HCT116 (cell line): ENCODE measurements around the gene OTP. TPM values are rescaled to one million over a fixed set of nuclear protein-coding genes. Genes with fewer than 3 reads are reported as not detected.

Source experiments
- ATAC-seq: fragments of 200-7000 bp; cut with Tn5 transposase; 2 replicates; pipeline ENCODE4 v1.9.1; 2020; ENCODE audit warnings: mild to moderate bottlenecking, moderate library complexity
- BruUV-seq: library from RNA; stranded (reverse); fragments of 400-500 nt; replicated peaks from 2 replicates; lab custom pipeline; 2021; lab: Mats Ljungman, UMichigan
- CTCF ChIA-PET: fragments of 300-600 bp; sonication (Branson Sonifier 250); formaldehyde crosslinking; loops from one replicate; lab custom pipeline; 2021; ENCODE audit warnings: antibody characterized with exemption; lab: Charles Lee
- POLR2A ChIA-PET: fragments of 300-600, 350-600 bp; sonication (Branson Sonifier 250); formaldehyde crosslinking; loops from one replicate; lab custom pipeline; 2021; ENCODE audit warnings: antibody characterized with exemption; lab: Charles Lee
- RAD21 ChIA-PET, 2 experiments: fragments of 300-600 bp; sonication (Branson Sonifier 250); formaldehyde crosslinking; loops; one replicate each; lab custom pipeline; 2023; ENCODE audit warnings: low total read pairs in 2 of 2; ENCODE audit not compliant: uncharacterized antibody in 2 of 2, unreplicated experiment in 2 of 2, low non-redundant PET in 1 of 2; lab: Charles Lee
- DNase-seq: peaks from one replicate; pipeline ENCODE4 v3.0.0-alpha.2; 2010; ENCODE audit warnings: low read depth, low spot score
- H2AFZ ChIP-seq: fragments of 200-600 bp; shearing (Covaris generic), sonication (generic); 2 replicates; pipeline ENCODE4 v1.6.1; 2017; ENCODE audit warnings: low read depth, mixed run types, mixed read lengths, antibody characterized with exemption, low read length; ENCODE audit not compliant: poor library complexity, severe bottlenecking
- H3K27ac ChIP-seq: 2 replicates; pipeline ENCODE4 v1.5.1; 2012; ENCODE audit warnings: low read depth, low read length
- H3K27me3 ChIP-seq: fragments of 200-600 bp; sonication (generic); 2 replicates; pipeline ENCODE4 v1.6.1; 2016; ENCODE audit warnings: mixed run types, low read length, mixed read lengths; ENCODE audit not compliant: insufficient read depth
- H3K36me3 ChIP-seq, 2 experiments: fragments of 200-500 bp in 1 of 2; fragments of 200-600 bp in 1 of 2; sonication (Bioruptor generic) in 1 of 2; sonication (generic) in 1 of 2; 2 replicates each; pipeline versions ENCODE4 v1.5.1 to v1.6.1; 2014 to 2016; ENCODE audit warnings: low read length in 2 of 2, inconsistent platforms in 1 of 2, mixed read lengths in 1 of 2, mixed run types in 1 of 2; ENCODE audit not compliant: insufficient read depth in 2 of 2, control insufficient read depth in 1 of 2
- H3K4me1 ChIP-seq, 2 experiments: fragments of 200-600 bp in 1 of 2; sonication (generic) in 1 of 2; 2 replicates each; pipeline versions ENCODE4 v1.5.1 to v1.6.1; 2012 to 2017; ENCODE audit warnings: low read length in 2 of 2, inconsistent platforms in 1 of 2, mild to moderate bottlenecking in 1 of 2, mixed read lengths in 1 of 2, mixed run types in 1 of 2, moderate library complexity in 1 of 2; ENCODE audit not compliant: insufficient read depth in 2 of 2, control insufficient read depth in 1 of 2
- H3K4me2 ChIP-seq: fragments of 200-600 bp; sonication (generic); 2 replicates; pipeline ENCODE4 v1.6.1; 2017; ENCODE audit warnings: mixed run types, low read length, mixed read lengths
- H3K4me3 ChIP-seq, 2 experiments: fragments of 200-600 bp in 1 of 2; sonication (generic) in 1 of 2; replicated peaks in 1 of 2; 2 replicates each; pipeline ENCODE4 v1.5.1; 2011 to 2016; ENCODE audit warnings: low read length in 2 of 2, control low read depth in 1 of 2, low read depth in 1 of 2, mild to moderate bottlenecking in 1 of 2, mixed read lengths in 1 of 2, mixed run types in 1 of 2
- H3K79me2 ChIP-seq: fragments of 200-600 bp; sonication (generic); 2 replicates; pipeline ENCODE4 v1.6.1; 2017; ENCODE audit warnings: mild to moderate bottlenecking, mixed run types, low read length, moderate library complexity, mixed read lengths; ENCODE audit not compliant: insufficient read depth
- H3K9ac ChIP-seq: fragments of 200-600 bp; sonication (generic); 2 replicates; pipeline ENCODE4 v1.6.1; 2016; ENCODE audit warnings: low read length, mixed read lengths
- H3K9me2 ChIP-seq: fragments of 200-600 bp; sonication (generic), shearing (Covaris generic); 2 replicates; pipeline ENCODE4 v1.6.1; 2017; ENCODE audit warnings: mixed run types, mild to moderate bottlenecking, moderate library complexity; ENCODE audit not compliant: insufficient read depth
- H3K9me3 ChIP-seq, 2 experiments: fragments of 200-500 bp in 1 of 2; fragments of 200-600 bp in 1 of 2; sonication (Bioruptor generic) in 1 of 2; sonication (generic) in 1 of 2; 2 replicates each; pipeline ENCODE4 v1.6.1; 2014 to 2017; ENCODE audit warnings: low read length in 2 of 2, mixed read lengths in 2 of 2, inconsistent platforms in 1 of 2, low read depth in 1 of 2, mild to moderate bottlenecking in 1 of 2, mixed run types in 1 of 2, moderate library complexity in 1 of 2; ENCODE audit not compliant: control insufficient read depth in 1 of 2, insufficient read depth in 1 of 2
- H4K20me1 ChIP-seq: fragments of 200-600 bp; sonication (generic), shearing (Covaris generic); 2 replicates; pipeline ENCODE4 v1.6.1; 2017; ENCODE audit warnings: mixed run types, mild to moderate bottlenecking, moderate library complexity; ENCODE audit not compliant: insufficient read depth
- CBX3 ChIP-seq: IDR thresholded peaks from 2 replicates; pipeline ENCODE4 v1.6.1; 2012; ENCODE audit warnings: low read depth
- EGR1 ChIP-seq: IDR thresholded peaks from 2 replicates; pipeline ENCODE4 v1.6.1; 2012; ENCODE audit warnings: low read depth
- ELF1 ChIP-seq: IDR thresholded peaks from 2 replicates; pipeline ENCODE4 v1.6.1; 2012; ENCODE audit warnings: low read depth, borderline replicate concordance
- EZH2 ChIP-seq: fragments of 200-600 bp; sonication (generic); IDR thresholded peaks from 2 replicates; pipeline ENCODE4 v1.6.1; 2017; ENCODE audit warnings: antibody characterized with exemption, mixed run types
- EZH2phosphoT487 ChIP-seq: fragments of 200-600 bp; IDR thresholded peaks from 2 replicates; pipeline ENCODE4 v1.6.1; 2018; ENCODE audit warnings: antibody characterized with exemption, borderline replicate concordance
- JUND ChIP-seq: IDR thresholded peaks from 2 replicates; pipeline ENCODE4 v1.6.1; 2012
- POLR2A ChIP-seq: IDR thresholded peaks from 2 replicates; pipeline ENCODE4 v1.7.0; 2011; ENCODE audit warnings: borderline replicate concordance; ENCODE audit not compliant: insufficient read depth, insufficient read length; ENCODE audit errors: extremely low read depth
- RAD21 ChIP-seq: IDR thresholded peaks from 2 replicates; pipeline ENCODE4 v1.6.1; 2012; ENCODE audit warnings: low read depth, mild to moderate bottlenecking
- REST ChIP-seq: IDR thresholded peaks from 2 replicates; pipeline ENCODE4 v1.6.1; 2012; ENCODE audit warnings: low read depth
- SIN3A ChIP-seq: IDR thresholded peaks from 2 replicates; pipeline ENCODE4 v1.6.1; 2012; ENCODE audit warnings: low read depth
- SP1 ChIP-seq: IDR thresholded peaks from 2 replicates; pipeline ENCODE4 v1.6.1; 2012; ENCODE audit warnings: low read depth
- TCF7L2 ChIP-seq: IDR thresholded peaks from 2 replicates; pipeline ENCODE4 v1.7.0; 2011; ENCODE audit warnings: borderline replicate concordance, inconsistent platforms; ENCODE audit not compliant: insufficient read depth, insufficient read length; ENCODE audit errors: extremely low read depth
- YY1 ChIP-seq: IDR thresholded peaks from 2 replicates; pipeline ENCODE4 v1.6.1; 2011; ENCODE audit warnings: low read length, low read depth, moderate library complexity, mild to moderate bottlenecking; ENCODE audit not compliant: insufficient replicate concordance; ENCODE audit errors: extremely low read depth
- ZBTB33 ChIP-seq: IDR thresholded peaks from 2 replicates; pipeline ENCODE4 v1.6.1; 2011; ENCODE audit warnings: mild to moderate bottlenecking, low read length, moderate library complexity; ENCODE audit not compliant: insufficient replicate concordance; ENCODE audit errors: extremely low read depth
- intact Hi-C: fragments of 100-400 bp; cut with micrococcal nuclease; formaldehyde crosslinking; loops from 2 replicates; pipeline ENCODE4 v1.10.0; 2022
- total RNA-seq: library from RNA; stranded (reverse); gene quantifications from one replicate; pipeline ENCODE4 v1.2.1, GENCODE V29; 2021; ENCODE audit not compliant: unreplicated experiment
- TF ChIP-seq, protein P1 (sequence below): IDR thresholded peaks from 2 replicates; pipeline ENCODE4 v1.6.1; 2012

Gene OTP
- total RNA-seq, 1 experiment from 2014 or later, result 0.07 TPM

GRCh38 chr5:77669677-77670076 lies 31.2 kb upstream of the OTP start:
- Histone ChIP-seq H3K36me3 (no peaks in the 10 kb centered on the region), H3K4me2 (no peak overlapping the region), H3K9me2 (no peaks in the 10 kb centered on the region), H3K79me2 (no peaks in the 10 kb centered on the region), H3K9me3 (no peaks in the 10 kb centered on the region), H3K4me3 (no peak overlapping the region), H4K20me1 (no peaks in the 10 kb centered on the region), H2AFZ (no peak overlapping the region), H3K9ac (no peak overlapping the region), H3K27ac (no peak overlapping the region), H3K27me3 (no peaks in the 10 kb centered on the region), H3K4me1 (no peaks in the 10 kb centered on the region)
- CTCF ChIA-PET, result no interaction called here
- DNase-seq, result no peak
- TF ChIP-seq CBX3 (no peak), SIN3A (no peak), JUND (no peak), ELF1 (no peak), EZH2 (no peak), ZBTB33 (no peak)
- intact Hi-C loops, result no loop called here
- ATAC-seq, result no peak
- POLR2A ChIA-PET, result no interaction called here
- RAD21 ChIA-PET, result no interaction called here
- no TSS peak for BruUV-seq

DNA sequence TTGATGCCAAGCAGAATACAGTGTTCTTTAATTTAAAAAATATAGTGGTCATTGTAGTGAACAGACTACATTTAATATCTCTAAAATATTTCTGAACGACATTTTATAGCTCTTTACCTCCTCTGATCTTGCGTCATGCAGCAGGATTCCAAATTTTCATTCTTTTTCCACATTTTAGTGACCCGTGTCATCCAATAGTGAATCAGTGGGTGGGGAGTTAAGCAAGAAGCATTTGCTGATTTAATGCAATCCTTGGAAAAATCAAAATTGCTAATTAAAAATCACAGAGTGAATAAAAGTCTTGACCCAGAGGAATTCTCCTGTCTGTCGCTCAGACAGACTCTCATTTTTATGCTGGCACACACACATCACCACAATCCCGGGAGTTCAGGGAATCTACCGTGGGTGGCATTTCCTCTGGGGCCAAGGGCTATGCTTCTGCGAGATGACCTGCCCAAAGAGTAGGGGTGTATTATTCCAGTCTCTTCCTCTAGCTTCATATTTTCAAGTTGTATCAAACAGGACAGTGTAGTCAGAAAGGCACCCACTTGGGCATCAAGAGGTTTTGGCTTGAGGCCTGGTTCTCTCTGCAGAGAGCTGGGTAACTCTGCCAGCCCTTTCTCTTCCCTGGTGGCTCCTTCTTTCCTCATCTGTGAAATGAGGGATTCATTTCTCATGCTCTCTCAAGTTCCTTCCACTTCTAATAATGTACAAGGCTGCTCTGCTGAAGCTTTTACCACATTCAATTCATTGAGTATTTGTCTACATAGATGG lies 24.8 kb upstream of the OTP start:
- POLR2A ChIA-PET, result no interaction called here
- H2AFZ ChIP-seq, result no peak overlapping the region
- no peaks in the 10 kb centered on the region for H3K27me3 ChIP-seq
- no TSS peak for BruUV-seq
- ATAC-seq (no peak), DNase-seq (no peak)
- no peaks in the 10 kb centered on the region for H3K9me3 ChIP-seq
- no peaks in the 10 kb centered on the region for H4K20me1 ChIP-seq
- intact Hi-C loops, result no loop called here
- H3K27ac ChIP-seq, result no peak overlapping the region
- no peaks in the 10 kb centered on the region for H3K79me2 ChIP-seq
- H3K9me2 ChIP-seq, result no peaks in the 10 kb centered on the region
- no peaks in the 10 kb centered on the region for H3K36me3 ChIP-seq
- CTCF ChIA-PET, result interaction anchor here (1.4 kb wide), 1 partner anchor 17 kb away, joined by 5 read pairs; no protein-coding TSS in a partner anchor
- no peaks in the 10 kb centered on the region for H3K4me1 ChIP-seq
- RAD21 ChIA-PET, result no interaction called here
- no peak overlapping the region for H3K4me3 ChIP-seq
- no peak overlapping the region for H3K9ac ChIP-seq
- H3K4me2 ChIP-seq, result no peak overlapping the region
- TF ChIP-seq SIN3A (no peak), TCF7L2 (no peak), JUND (no peak), SP1 (no peak), EZH2phosphoT487 (no peak), YY1 (no peak), EGR1 (no peak), ELF1 (no peak), POLR2A (no peak), REST (no peak), RAD21 (no peak)
- TF ChIP-seq, protein P1, sequence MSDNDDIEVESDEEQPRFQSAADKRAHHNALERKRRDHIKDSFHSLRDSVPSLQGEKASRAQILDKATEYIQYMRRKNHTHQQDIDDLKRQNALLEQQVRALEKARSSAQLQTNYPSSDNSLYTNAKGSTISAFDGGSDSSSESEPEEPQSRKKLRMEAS, result no peak
